ENCODE data around the gene CRCP.
A peak's percentile ranks its signal among the peaks of the same experiment; 100 is the strongest.
"Not testable (repeated sequence)": the region's sequence is repeated elsewhere in the genome, so short reads cannot be mapped to it uniquely, and the experiment has no call there.

CRCP gene

DNA sequence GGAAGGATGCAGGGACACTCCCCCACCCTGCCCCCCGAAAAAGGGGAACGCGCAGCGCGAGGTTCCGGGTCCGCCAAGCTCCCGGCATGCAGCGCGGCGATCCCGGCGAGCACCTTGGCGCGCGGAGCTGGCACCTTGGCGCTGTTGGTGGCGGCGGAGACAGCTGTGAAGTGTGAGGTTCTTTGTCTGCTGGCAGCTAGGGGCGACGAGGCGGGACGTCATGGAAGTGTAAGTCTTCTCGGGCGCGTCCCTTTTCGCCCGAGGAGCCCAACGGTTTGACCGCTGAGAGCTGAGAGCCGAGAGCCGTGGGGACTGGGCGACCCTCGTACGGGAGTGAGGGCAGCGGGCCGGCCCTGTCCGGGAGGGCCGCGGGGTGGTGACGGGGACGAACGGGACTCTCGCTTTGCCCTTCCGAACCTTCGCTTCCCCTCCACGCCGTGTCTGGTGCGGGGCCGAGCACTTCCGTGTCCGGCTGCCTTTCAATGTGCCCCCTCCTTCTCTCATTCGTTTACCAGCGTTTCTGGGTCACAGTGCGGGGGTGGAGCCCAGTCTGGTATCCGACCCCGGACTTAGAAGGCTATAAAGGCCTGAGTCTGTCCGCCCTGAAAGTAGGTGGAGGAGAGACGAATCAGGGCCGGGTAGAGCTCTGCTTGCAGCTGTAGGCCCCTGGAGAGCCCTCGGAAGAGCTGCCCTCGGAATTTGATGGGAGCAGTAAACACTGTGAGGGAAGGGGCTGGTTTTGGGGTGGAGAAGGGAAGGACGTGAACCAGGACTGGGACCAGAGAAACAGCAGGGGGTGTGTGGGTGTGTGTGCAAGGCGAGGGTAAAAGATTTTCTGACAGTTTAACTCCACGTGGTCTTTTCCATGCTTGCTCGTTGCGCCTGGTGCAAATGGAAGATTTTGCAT is at the start of gene CRCP:
TSS of gene CRCP (plus strand) at position 105 of the 907 bp plus-strand sequence. CDS start at position 221, 116 bp downstream.
- no peaks in the 10 kb centered on the region for H3K9me3 ChIP-seq (ENCODE audit: low read length)
- H2AFZ ChIP-seq (ENCODE audit: low read depth, low read length), result peak within 1 kb of the TSS; percentile 90
- H3K36me3 ChIP-seq (ENCODE audit: insufficient read depth, low read length), result peaks cover 12% of the 10 kb centered on the region
- H3K4me3 ChIP-seq (ENCODE audit: low read length), result peak within 1 kb of the TSS; percentile 72
- peaks cover 17% of the 10 kb centered on the region for H3K4me1 ChIP-seq (ENCODE audit: insufficient read depth, low read length)
- H3K27me3 ChIP-seq (ENCODE audit: insufficient read depth, low read length), result no peaks in the 10 kb centered on the region

GRCh38 chr7:66069732-66070131 is 44.9 kb upstream of the CRCP start:
- no peak overlapping the region for H2AFZ ChIP-seq (ENCODE audit: low read depth, low read length)
- H3K4me3 ChIP-seq (ENCODE audit: low read length), result no peak overlapping the region
- no peaks in the 10 kb centered on the region for H3K27me3 ChIP-seq (ENCODE audit: insufficient read depth, low read length)
- H3K4me1 ChIP-seq (ENCODE audit: insufficient read depth, low read length), result no peaks in the 10 kb centered on the region
- H3K36me3 ChIP-seq (ENCODE audit: insufficient read depth, low read length), result no peaks in the 10 kb centered on the region
- H3K9me3 ChIP-seq (ENCODE audit: low read length), result peaks cover 3% of the 10 kb centered on the region

GRCh38 chr7:66070222-66070621 is 44.4 kb upstream of the CRCP start:
- no peaks in the 10 kb centered on the region for H3K27me3 ChIP-seq (ENCODE audit: insufficient read depth, low read length)
- H3K4me1 ChIP-seq (ENCODE audit: insufficient read depth, low read length), result no peaks in the 10 kb centered on the region
- H2AFZ ChIP-seq (ENCODE audit: low read depth, low read length), result no peak overlapping the region
- peaks cover 3% of the 10 kb centered on the region for H3K9me3 ChIP-seq (ENCODE audit: low read length)
- H3K4me3 ChIP-seq (ENCODE audit: low read length), result no peak overlapping the region
- H3K36me3 ChIP-seq (ENCODE audit: insufficient read depth, low read length), result no peaks in the 10 kb centered on the region

GRCh38 chr7:66072208-66072607 is 42.4 kb upstream of the CRCP start:
- not testable (repeated sequence) for H3K4me1 ChIP-seq (ENCODE audit: insufficient read depth, low read length); H3K36me3 ChIP-seq (ENCODE audit: insufficient read depth, low read length); H2AFZ ChIP-seq (ENCODE audit: low read depth, low read length); H3K4me3 ChIP-seq (ENCODE audit: low read length); H3K9me3 ChIP-seq (ENCODE audit: low read length); H3K27me3 ChIP-seq (ENCODE audit: insufficient read depth, low read length)

DNA sequence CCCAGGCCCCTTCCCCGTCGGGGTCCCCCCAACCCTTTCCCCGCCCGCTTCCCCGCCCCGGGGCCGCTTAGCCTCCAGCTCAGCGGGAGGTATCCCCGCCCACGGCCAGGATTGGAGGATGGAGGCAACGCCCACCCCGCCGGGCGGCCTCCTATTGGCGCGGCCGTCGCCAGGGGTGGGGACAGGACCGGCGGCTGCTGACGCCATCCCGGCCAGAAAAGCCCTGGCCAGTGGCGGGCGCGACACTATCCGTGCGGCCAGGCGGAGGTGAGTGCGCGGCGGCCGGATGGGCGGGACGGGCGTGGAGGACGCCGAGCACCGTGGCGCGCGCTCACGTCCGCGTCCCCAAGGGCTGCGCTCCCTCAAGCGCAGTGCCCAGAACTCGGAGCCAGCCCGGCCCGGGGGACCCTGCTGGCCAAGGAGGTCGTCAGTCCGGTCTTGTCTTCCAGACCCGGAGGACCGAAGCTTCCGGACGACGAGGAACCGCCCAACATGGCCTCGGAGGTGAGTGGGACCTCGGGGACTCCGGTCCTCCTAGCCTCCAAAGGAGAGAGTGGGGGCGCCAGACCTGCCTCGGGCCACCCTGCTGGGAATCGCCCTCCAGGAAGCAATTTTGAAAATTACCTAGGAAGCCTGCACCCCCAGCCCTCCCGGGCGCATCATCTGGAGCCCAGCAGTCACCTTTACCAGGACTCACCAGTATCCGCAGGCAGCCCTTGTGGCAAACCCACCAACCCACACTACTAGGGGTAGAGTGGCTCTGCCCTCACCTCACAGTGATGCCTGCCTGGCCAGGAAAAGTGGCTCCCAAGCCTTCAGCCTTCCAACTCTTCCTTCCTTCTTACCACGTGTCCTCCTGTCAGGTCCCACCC is 38.8 kb upstream of the CRCP start, which contains the start of gene ASL:
TSS of gene ASL (plus strand) at position 230 of the 872 bp plus-strand sequence. CDS start at position 493, 263 bp downstream.
- Histone ChIP-seq H3K4me1 (ENCODE audit: insufficient read depth, low read length) (peaks cover 8% of the 10 kb centered on the region), H3K27me3 (ENCODE audit: insufficient read depth, low read length) (no peaks in the 10 kb centered on the region), H2AFZ (ENCODE audit: low read depth, low read length) (peak within 1 kb of the TSS; percentile 90), H3K36me3 (ENCODE audit: insufficient read depth, low read length) (no peaks in the 10 kb centered on the region), H3K9me3 (ENCODE audit: low read length) (no peaks in the 10 kb centered on the region), H3K4me3 (ENCODE audit: low read length) (peak within 1 kb of the TSS; percentile 87)

DNA sequence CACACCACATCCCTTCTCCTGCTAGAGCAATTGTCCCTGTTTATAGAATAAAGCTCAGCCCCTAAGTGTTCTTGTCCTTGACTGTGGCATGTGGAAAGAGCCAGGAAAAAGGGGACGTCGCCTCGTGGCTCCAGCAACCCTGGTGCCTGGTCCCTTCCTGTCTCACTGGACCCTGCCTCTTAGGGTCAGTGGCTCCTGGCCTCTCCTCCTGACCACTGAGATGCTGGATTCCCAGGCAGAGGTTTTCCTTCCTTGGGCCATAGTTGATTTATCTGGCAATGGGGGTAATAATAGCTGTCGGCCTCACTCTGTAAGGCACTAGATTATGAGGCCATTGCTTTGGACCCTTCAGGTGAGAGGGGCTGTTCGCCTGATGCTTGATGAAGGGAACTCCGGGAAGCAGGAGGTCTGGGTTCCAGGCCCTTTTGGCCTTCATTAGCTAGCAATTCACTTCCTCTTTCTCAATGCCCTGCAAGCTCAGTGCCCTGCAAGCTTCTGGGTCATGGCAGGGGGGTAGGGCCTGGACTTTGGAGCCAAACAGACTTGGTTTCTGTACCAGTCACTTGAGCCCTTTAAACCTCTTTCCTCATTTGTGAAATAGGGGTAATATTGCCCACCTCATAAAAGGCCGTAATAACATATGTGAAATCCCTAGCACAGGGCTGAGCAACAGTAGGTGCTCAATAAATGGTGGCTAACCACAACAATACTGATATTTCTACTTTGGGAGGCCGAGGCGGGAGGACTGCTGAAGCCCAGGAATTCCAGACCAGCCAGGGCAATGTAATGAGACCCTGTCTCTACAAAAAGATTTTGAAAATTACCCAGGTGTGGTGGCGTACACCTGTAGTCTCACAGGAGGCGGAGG is 38.0 kb upstream of the CRCP start:
- no peak overlapping the region for H2AFZ ChIP-seq (ENCODE audit: low read depth, low read length)
- H3K4me1 ChIP-seq (ENCODE audit: insufficient read depth, low read length), result peaks cover 8% of the 10 kb centered on the region
- H3K9me3 ChIP-seq (ENCODE audit: low read length), result no peaks in the 10 kb centered on the region
- no peaks in the 10 kb centered on the region for H3K27me3 ChIP-seq (ENCODE audit: insufficient read depth, low read length)
- peak overlapping the region; percentile 87 for H3K4me3 ChIP-seq (ENCODE audit: low read length)
- peaks cover under 1% of the 10 kb centered on the region for H3K36me3 ChIP-seq (ENCODE audit: insufficient read depth, low read length)

- H3K9me3 ChIP-seq (ENCODE audit: low read length), result no peaks in the 10 kb centered on the region
- H3K4me3 ChIP-seq (ENCODE audit: low read length), result no peak overlapping the region
- peaks cover 4% of the 10 kb centered on the region for H3K36me3 ChIP-seq (ENCODE audit: insufficient read depth, low read length)
- H3K4me1 ChIP-seq (ENCODE audit: insufficient read depth, low read length), result peaks cover 8% of the 10 kb centered on the region
- H3K27me3 ChIP-seq (ENCODE audit: insufficient read depth, low read length), result no peaks in the 10 kb centered on the region
- H2AFZ ChIP-seq (ENCODE audit: low read depth, low read length), result no peak overlapping the region
These were observed 36.6 kb upstream of the CRCP start for GRCh38 chr7:66078067-66078466.

- Histone ChIP-seq H3K4me3 (ENCODE audit: low read length) (no peak overlapping the region), H3K4me1 (ENCODE audit: insufficient read depth, low read length) (peaks cover 5% of the 10 kb centered on the region), H3K27me3 (ENCODE audit: insufficient read depth, low read length) (no peaks in the 10 kb centered on the region), H2AFZ (ENCODE audit: low read depth, low read length) (no peak overlapping the region), H3K9me3 (ENCODE audit: low read length) (no peaks in the 10 kb centered on the region), H3K36me3 (ENCODE audit: insufficient read depth, low read length) (peaks cover 4% of the 10 kb centered on the region)
These were observed 32.6 kb upstream of the CRCP start for GRCh38 chr7:66082083-66082482.

- Histone ChIP-seq H3K4me1 (ENCODE audit: insufficient read depth, low read length) (peaks cover 8% of the 10 kb centered on the region), H3K27me3 (ENCODE audit: insufficient read depth, low read length) (no peaks in the 10 kb centered on the region), H3K36me3 (ENCODE audit: insufficient read depth, low read length) (peaks cover 4% of the 10 kb centered on the region), H2AFZ (ENCODE audit: low read depth, low read length) (no peak overlapping the region), H3K9me3 (ENCODE audit: low read length) (no peaks in the 10 kb centered on the region), H3K4me3 (ENCODE audit: low read length) (no peak overlapping the region)
These were observed 31.7 kb upstream of the CRCP start for GRCh38 chr7:66082886-66083415.

DNA sequence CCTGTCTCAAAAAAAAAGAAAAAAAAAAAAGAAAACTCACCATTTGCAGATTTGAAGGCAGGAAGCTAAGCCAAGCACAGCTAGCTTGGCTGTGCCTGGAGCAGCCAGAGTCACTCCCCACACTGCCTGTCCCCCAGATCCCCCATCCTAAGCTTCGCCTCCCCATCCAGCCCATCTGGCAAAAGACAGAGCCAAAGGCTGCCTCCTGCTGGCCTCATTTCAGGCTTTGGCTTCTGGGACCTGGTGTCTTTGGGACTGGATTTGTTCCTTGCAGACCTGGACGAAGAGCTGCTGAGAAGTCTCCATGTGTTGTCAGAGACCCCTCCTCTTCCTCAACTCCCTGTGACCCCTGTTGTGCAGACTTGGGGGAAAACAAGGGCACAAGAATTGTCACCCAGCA is 31.0 kb upstream of the CRCP start:
- H3K4me3 ChIP-seq (ENCODE audit: low read length), result no peak overlapping the region

DNA sequence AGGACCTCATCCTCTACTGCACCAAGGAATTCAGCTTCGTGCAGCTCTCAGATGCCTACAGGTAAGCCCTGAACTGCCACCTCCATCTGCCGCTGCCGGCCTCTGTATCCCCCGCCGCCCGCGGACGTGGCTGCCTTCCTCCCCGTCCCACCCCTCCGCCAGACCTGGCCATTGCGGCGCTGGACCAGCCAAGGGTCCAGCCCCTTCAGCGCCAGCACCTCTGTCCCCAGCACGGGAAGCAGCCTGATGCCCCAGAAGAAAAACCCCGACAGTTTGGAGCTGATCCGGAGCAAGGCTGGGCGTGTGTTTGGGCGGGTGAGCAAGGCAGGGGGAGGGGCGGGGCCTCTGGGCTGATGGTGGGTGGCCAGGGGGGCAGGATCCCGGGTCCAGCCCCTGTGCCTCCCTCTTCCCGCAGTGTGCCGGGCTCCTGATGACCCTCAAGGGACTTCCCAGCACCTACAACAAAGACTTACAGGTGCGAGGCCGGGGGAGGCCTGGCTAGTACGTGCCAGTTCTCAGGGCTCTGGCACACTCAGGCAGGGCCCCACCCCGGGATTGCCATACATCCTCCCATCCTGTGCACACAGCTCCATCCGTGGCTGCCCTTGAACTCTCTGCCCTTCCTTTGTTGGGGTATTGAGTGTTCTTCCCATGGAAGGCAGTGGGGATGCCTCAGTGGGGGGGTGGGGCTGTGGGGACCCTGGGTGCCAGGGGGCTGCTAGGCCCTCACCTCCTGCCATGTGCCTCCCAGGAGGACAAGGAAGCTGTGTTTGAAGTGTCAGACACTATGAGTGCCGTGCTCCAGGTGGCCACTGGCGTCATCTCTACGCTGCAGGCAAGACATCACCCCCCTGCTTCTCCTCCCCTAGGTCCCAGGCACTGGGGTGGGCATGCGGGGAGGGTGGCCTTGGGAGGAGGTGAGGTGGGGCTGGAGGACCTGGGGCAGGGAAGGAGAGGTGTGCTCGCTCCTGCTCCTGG is 25.5 kb upstream of the CRCP start:
- Histone ChIP-seq H3K4me1 (ENCODE audit: insufficient read depth, low read length) (peaks cover 8% of the 10 kb centered on the region), H3K36me3 (ENCODE audit: insufficient read depth, low read length) (no peaks in the 10 kb centered on the region), H2AFZ (ENCODE audit: low read depth, low read length) (no peak overlapping the region), H3K4me3 (ENCODE audit: low read length) (no peak overlapping the region), H3K27me3 (ENCODE audit: insufficient read depth, low read length) (no peaks in the 10 kb centered on the region), H3K9me3 (ENCODE audit: low read length) (no peaks in the 10 kb centered on the region)

More for the DNA sequence above, 31.0 kb upstream of the CRCP start:
- Histone ChIP-seq H3K4me1 (ENCODE audit: insufficient read depth, low read length) (peaks cover 8% of the 10 kb centered on the region), H3K27me3 (ENCODE audit: insufficient read depth, low read length) (no peaks in the 10 kb centered on the region), H3K9me3 (ENCODE audit: low read length) (no peaks in the 10 kb centered on the region), H2AFZ (ENCODE audit: low read depth, low read length) (no peak overlapping the region), H3K36me3 (ENCODE audit: insufficient read depth, low read length) (peaks cover 4% of the 10 kb centered on the region)
